Measurements from ENCODE around the gene SLC7A8. TPM values are rescaled to one million over a fixed set of nuclear protein-coding genes. Genes with fewer than 3 reads are reported as not detected.

The SLC7A8 gene
- total and polyA plus RNA-seq, 9 donors = 45.9 to 161 (median 95.4) TPM

DNA sequence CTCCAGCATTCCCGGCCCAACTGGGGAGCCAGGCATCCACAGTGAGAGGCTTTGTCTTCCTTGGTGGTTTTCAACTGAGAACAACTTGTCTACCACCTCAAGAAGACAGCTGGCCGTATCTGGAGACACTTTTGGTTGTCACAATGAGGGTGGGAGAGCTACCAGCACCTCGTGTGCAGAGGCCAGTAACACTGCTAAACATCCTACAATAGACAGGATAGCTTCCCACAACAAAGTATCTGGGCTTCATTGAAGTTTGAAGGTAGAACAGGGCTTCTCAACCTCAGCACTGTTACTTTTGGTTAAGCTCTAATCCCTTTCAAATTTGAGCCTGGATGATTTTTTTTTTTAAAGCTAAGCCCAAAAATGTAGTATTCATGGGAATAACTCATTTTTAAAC lies 10.9 kb downstream of the SLC7A8 start:
- Histone ChIP-seq H3K9me3 (no peaks in the 10 kb centered on the region), H3K27ac (no peak overlapping the region), H3K36me3 (no peaks in the 10 kb centered on the region), H3K4me1 (ENCODE audit: insufficient read depth) (peaks cover 4% of the 10 kb centered on the region), H3K27me3 (no peaks in the 10 kb centered on the region), H3K4me3 (no peak overlapping the region)
- WGBS, 3 donors = 37 to 75% (median 65%) methylated on average over 3 of the region's 3 CpGs
- TF ChIP-seq EP300 (IDR thresholded peaks at IDR 0.05) (no peak), POLR2A (IDR thresholded peaks at IDR 0.05) (no peak)
- TF ChIP-seq, protein P1, sequence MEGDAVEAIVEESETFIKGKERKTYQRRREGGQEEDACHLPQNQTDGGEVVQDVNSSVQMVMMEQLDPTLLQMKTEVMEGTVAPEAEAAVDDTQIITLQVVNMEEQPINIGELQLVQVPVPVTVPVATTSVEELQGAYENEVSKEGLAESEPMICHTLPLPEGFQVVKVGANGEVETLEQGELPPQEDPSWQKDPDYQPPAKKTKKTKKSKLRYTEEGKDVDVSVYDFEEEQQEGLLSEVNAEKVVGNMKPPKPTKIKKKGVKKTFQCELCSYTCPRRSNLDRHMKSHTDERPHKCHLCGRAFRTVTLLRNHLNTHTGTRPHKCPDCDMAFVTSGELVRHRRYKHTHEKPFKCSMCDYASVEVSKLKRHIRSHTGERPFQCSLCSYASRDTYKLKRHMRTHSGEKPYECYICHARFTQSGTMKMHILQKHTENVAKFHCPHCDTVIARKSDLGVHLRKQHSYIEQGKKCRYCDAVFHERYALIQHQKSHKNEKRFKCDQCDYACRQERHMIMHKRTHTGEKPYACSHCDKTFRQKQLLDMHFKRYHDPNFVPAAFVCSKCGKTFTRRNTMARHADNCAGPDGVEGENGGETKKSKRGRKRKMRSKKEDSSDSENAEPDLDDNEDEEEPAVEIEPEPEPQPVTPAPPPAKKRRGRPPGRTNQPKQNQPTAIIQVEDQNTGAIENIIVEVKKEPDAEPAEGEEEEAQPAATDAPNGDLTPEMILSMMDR (IDR thresholded peaks at IDR 0.05) = no peak
- intact Hi-C loops (cut with DNase I) = no loop called here
- no peak for DNase-seq

DNA sequence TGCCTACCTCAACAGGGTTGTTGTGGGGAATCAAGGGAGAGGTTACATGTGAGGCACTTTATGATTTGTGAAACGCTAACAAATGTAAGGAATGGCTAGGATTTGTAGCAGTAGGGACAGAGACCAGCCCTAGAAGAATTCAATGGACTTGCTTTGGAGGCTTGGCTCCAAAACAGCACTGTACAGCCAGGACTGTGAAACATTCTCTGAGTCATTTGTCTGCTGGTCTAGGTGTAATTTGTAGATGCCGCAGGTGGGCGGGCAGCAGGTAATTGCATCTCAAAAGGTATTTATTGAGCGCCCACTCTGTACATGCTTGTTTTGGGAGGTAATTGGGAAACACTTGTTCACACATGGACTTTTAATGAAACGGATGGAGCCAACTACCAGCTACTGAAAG lies 11.4 kb downstream of the SLC7A8 start:
- H3K27ac ChIP-seq = no peak overlapping the region
- no peaks in the 10 kb centered on the region for H3K36me3 ChIP-seq
- H3K27me3 ChIP-seq = no peaks in the 10 kb centered on the region
- H3K4me1 ChIP-seq (ENCODE audit: insufficient read depth) = peaks cover 4% of the 10 kb centered on the region
- intact Hi-C loops (cut with DNase I) = no loop called here
- no peak for TF ChIP-seq EP300 (IDR thresholded peaks at IDR 0.05)
- TF ChIP-seq, protein P1 (IDR thresholded peaks at IDR 0.05) = no peak
- no peak for TF ChIP-seq POLR2A (IDR thresholded peaks at IDR 0.05)
- no peak for DNase-seq
- no peaks in the 10 kb centered on the region for H3K9me3 ChIP-seq
- WGBS, 3 donors = 95 to 97% (median 96%) methylated on average over 5 of the region's 5 CpGs
- no peak overlapping the region for H3K4me3 ChIP-seq

DNA sequence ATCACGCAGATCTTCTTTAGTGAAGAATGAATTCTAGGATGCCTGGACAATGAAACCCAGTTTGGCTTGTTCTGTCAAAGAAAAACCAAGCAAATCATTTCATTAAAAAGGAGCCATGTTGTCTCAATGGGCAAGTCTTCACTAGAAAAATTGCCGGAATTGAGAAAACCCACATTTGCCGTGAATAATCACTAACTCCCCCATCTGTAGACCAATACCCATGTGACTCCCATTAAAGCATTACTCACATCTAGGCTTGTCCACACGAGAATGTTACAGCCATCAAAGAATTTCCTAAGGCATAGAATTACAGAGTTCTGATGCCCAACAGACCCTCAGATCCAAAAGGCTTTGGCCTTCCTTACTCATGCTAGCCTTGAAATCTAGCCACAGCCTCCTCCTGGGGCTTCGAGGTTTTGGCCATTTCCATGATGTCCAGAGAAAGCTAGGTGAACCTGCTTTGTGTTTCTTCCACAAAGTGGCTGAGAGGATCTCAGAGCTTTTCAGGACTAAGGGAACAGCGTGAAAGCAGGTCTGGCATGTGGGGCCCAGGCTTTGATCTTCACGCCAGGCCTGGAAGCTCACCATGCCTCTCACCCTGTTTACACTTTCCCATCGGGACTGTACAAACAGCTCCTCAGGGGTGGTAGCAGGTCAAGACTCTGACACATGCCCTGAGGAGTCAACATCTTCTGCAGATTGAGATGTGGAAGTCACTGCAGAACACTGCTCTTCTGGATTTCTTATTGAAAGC lies 12.1 kb downstream of the SLC7A8 start:
- Histone ChIP-seq H3K9me3 (no peaks in the 10 kb centered on the region), H3K4me1 (ENCODE audit: insufficient read depth) (peaks cover 4% of the 10 kb centered on the region), H3K4me3 (no peak overlapping the region), H3K27me3 (no peaks in the 10 kb centered on the region), H3K36me3 (no peaks in the 10 kb centered on the region), H3K27ac (no peak overlapping the region)
- DNase-seq = no peak
- TF ChIP-seq, protein P1 (IDR thresholded peaks at IDR 0.05) = no peak
- TF ChIP-seq EP300 (IDR thresholded peaks at IDR 0.05) (no peak), POLR2A (IDR thresholded peaks at IDR 0.05) (no peak)
- 72 to 81% (median 80%) methylated on average over 8 of the region's 8 CpGs for WGBS, 3 donors
- intact Hi-C loops (cut with DNase I) = no loop called here

DNA sequence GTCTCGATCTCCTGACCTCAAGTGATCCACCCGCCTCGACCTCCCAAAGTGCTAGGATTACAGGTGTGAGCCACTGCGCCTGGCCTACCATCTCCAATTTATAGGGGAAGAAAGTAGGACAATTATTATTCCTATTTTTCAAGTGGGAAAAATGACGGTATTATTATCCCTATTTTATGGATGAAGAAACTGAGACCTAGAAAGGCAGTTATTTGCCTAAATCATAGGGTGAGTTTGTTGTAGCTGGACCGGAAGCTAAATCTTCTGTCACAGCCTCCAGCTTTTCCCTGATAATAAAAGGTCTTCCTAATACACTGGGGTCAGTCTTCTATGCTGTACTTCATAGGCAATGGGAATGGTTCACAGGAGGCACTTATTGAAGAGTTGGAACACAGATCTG lies 13.8 kb downstream of the SLC7A8 start:
- intact Hi-C loops (cut with DNase I) = no loop called here
- no peaks in the 10 kb centered on the region for H3K27me3 ChIP-seq
- DNase-seq = no peak
- WGBS, 3 donors = 95 to 96% (median 95%) methylated on average over 6 of the region's 6 CpGs
- H3K9me3 ChIP-seq = no peaks in the 10 kb centered on the region
- no peaks in the 10 kb centered on the region for H3K36me3 ChIP-seq
- TF ChIP-seq POLR2A (IDR thresholded peaks at IDR 0.05) = no peak
- TF ChIP-seq EP300 (IDR thresholded peaks at IDR 0.05) = no peak
- TF ChIP-seq, protein P1 (IDR thresholded peaks at IDR 0.05) = no peak
- no peak overlapping the region for H3K27ac ChIP-seq
- no peak overlapping the region for H3K4me3 ChIP-seq
- H3K4me1 ChIP-seq (ENCODE audit: insufficient read depth) = peaks cover 4% of the 10 kb centered on the region
